ENCODE data around the gene ITGA11. TPM values are rescaled to one million over a fixed set of nuclear protein-coding genes. Genes with fewer than 3 reads are reported as not detected.

The ITGA11 gene
- total and polyA plus RNA-seq, 10 donors = 0.27 to 17.2 (median 5.8) TPM

DNA sequence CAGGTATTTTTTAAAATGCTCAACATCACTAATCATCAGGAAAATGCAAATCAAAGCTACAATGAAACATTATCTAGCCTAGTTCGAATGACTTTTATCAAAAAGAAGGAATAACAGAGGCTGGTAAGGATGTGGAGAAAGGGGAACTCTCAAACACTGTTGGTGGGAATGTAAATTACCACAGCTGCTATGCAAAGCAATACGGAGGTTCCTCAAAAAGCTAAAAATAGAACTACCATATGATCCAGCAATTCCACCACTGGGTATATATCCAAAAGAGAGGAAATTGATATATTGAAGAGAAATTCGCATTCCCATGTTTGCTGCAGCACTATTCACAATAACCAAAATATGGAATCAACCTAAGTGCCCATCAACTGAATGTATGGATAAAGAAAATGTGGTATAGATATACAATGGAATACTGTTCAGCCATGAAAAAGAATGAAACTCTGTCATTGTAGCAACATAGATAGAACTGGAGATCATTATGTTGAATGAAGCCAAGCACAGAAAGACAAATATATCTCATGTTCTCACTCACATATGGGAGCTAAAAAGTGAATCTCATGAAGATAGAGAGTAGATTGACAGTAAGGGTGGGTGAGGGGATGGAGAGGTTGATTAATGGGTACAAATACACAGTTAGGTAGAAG lies 182.8 kb downstream of the ITGA11 start:
- TF ChIP-seq, protein P1, sequence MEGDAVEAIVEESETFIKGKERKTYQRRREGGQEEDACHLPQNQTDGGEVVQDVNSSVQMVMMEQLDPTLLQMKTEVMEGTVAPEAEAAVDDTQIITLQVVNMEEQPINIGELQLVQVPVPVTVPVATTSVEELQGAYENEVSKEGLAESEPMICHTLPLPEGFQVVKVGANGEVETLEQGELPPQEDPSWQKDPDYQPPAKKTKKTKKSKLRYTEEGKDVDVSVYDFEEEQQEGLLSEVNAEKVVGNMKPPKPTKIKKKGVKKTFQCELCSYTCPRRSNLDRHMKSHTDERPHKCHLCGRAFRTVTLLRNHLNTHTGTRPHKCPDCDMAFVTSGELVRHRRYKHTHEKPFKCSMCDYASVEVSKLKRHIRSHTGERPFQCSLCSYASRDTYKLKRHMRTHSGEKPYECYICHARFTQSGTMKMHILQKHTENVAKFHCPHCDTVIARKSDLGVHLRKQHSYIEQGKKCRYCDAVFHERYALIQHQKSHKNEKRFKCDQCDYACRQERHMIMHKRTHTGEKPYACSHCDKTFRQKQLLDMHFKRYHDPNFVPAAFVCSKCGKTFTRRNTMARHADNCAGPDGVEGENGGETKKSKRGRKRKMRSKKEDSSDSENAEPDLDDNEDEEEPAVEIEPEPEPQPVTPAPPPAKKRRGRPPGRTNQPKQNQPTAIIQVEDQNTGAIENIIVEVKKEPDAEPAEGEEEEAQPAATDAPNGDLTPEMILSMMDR (IDR thresholded peaks at IDR 0.05 in 8 of 11, conservative IDR thresholded peaks at IDR 0.05 in 3 of 11) = no peak
- Histone ChIP-seq H3K27me3 (replicated peaks in 1 of 7) (no peaks in the 10 kb centered on the region), H3K4me3 (no peak overlapping the region), H3K9me3 (peaks cover 0 to 16% (median 12%) of the 10 kb centered on the region in 8 donors), H3K4me1 (peaks cover 0 to 14% (median 5%) of the 10 kb centered on the region in 6 donors), H3K27ac (no peak overlapping the region), H3K36me3 (no peaks in the 10 kb centered on the region)
- no peak for DNase-seq
- intact Hi-C loops (cut with DNase I; ENCODE audit: low total_unique reads) = loop anchor here (10.0 kb wide), 1 partner anchor 136 kb away; no protein-coding TSS in a partner anchor
- WGBS, 5 donors = 28 to 56% (median 40%) methylated on average over 3 of the region's 3 CpGs

Other genes starting within 250 kb of the ITGA11 start
- 10 to 100 TPM in 3 of 7 donors, 1 to 10 TPM in 4; 7.8 to 11.2 (median 9.7) TPM for gene CALML4, start 226.8 kb downstream of the ITGA11 start, total RNA-seq
- gene CALML4, start 226.8 kb downstream of the ITGA11 start, polyA plus RNA-seq = 10 to 100 TPM in 2 of 3 donors, 1 to 10 TPM in 1; 8.2 to 15.9 (median 13.2) TPM
- 10 to 100 TPM; 25.0 to 38.6 (median 29.7) TPM for gene CLN6, start 202.4 kb downstream of the ITGA11 start, total RNA-seq
- 10 to 100 TPM in 2 of 3 donors, 1 to 10 TPM in 1; 9.8 to 21.7 (median 18.1) TPM for gene CLN6, start 202.4 kb downstream of the ITGA11 start, polyA plus RNA-seq
- 10 to 100 TPM; 43.5 to 63.5 (median 45.6) TPM for gene FEM1B, start 154.4 kb downstream of the ITGA11 start, total RNA-seq
- 10 to 100 TPM in 1 of 3 donors, 1 to 10 TPM in 2; 6.2 to 10.4 (median 7.5) TPM for gene FEM1B, start 154.4 kb downstream of the ITGA11 start, polyA plus RNA-seq
- gene CORO2B, start 146.8 kb upstream of the ITGA11 start, total RNA-seq = 1 to 10 TPM; 1.5 to 8.8 (median 4.5) TPM
- 1 to 10 TPM in 2 of 3 donors, under 1 TPM in 1; 0.93 to 2.4 (median 1.2) TPM for gene CORO2B, start 146.8 kb upstream of the ITGA11 start, polyA plus RNA-seq

All from spleen (tissue), 11 donors.